Parathyroid adenoma (tissue), 2 donors: ENCODE measurements around the gene SCN2A.
"Not testable (repeated sequence)": the region's sequence is repeated elsewhere in the genome, so short reads cannot be mapped to it uniquely, and the experiment has no call there.

Experiments
- H2AFZ ChIP-seq: fragments of 300-600 bp; sonication (generic); one replicate; pipeline ENCODE4 v1.7.0; 2017; ENCODE audit warnings: antibody characterized with exemption, mild to moderate bottlenecking
- H3K27ac ChIP-seq: fragments of 300-600 bp; sonication (generic); one replicate; pipeline ENCODE4 v1.7.0; 2017
- H3K27me3 ChIP-seq: fragments of 300-600 bp; sonication (generic); one replicate; pipeline ENCODE4 v1.7.0; 2017; ENCODE audit warnings: low read length; ENCODE audit not compliant: control insufficient read depth, insufficient read depth
- H3K36me3 ChIP-seq: fragments of 300-600 bp; sonication (generic); one replicate; pipeline ENCODE4 v1.7.0; 2017; ENCODE audit warnings: low read length; ENCODE audit not compliant: control insufficient read depth, insufficient read depth
- H3K4me1 ChIP-seq: fragments of 300-600 bp; sonication (generic); one replicate; pipeline ENCODE4 v1.7.0; 2017; ENCODE audit warnings: control low read depth
- H3K4me2 ChIP-seq: fragments of 300-600 bp; sonication (generic); one replicate; pipeline ENCODE4 v1.7.0; 2017; ENCODE audit warnings: low read length
- H3K4me3 ChIP-seq: fragments of 300-600 bp; sonication (generic); one replicate; pipeline ENCODE4 v1.7.0; 2017; ENCODE audit warnings: low read depth, low read length
- H3K79me2 ChIP-seq: fragments of 300-600 bp; sonication (generic); one replicate; pipeline ENCODE4 v1.7.0; 2017; ENCODE audit warnings: control low read depth
- H3K9ac ChIP-seq: fragments of 300-600 bp; sonication (generic); one replicate; pipeline ENCODE4 v1.7.0; 2017; ENCODE audit warnings: mild to moderate bottlenecking
- H3K9me3 ChIP-seq: fragments of 300-600 bp; sonication (generic); one replicate; pipeline ENCODE4 v1.7.0; 2017; ENCODE audit warnings: low read length; ENCODE audit not compliant: control insufficient read depth
- TF ChIP-seq, protein P1 (sequence below): fragments of 300-600 bp; sonication (generic); IDR thresholded peaks from one replicate; pipeline ENCODE4 v1.7.0; 2017; ENCODE audit warnings: antibody characterized with exemption, mild to moderate bottlenecking
- donor health status: primary hyperparathyroidism.

The SCN2A gene

DNA sequence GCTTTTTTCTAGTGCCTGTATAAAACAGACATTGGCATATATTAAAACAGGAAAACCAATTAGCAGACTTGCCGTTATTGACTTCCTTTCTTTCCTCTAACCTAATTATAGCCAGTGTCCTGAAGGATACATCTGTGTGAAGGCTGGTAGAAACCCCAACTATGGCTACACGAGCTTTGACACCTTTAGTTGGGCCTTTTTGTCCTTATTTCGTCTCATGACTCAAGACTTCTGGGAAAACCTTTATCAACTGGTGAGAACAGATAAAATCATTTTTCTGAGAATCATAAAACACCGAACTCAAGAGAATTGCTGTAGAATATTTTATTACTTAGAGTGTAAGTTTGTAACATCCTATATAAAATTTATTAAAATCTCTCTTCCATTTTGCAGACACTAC is 74.3 kb downstream of the SCN2A start:
- H3K4me1 ChIP-seq = no peaks in the 10 kb centered on the region
- no peak overlapping the region for H3K27ac ChIP-seq
- no peaks in the 10 kb centered on the region for H3K9me3 ChIP-seq
- H3K27me3 ChIP-seq = no peaks in the 10 kb centered on the region
- H3K9ac ChIP-seq = no peak overlapping the region
- no peak overlapping the region for H3K4me3 ChIP-seq
- H3K36me3 ChIP-seq = no peaks in the 10 kb centered on the region
- TF ChIP-seq, protein P1, sequence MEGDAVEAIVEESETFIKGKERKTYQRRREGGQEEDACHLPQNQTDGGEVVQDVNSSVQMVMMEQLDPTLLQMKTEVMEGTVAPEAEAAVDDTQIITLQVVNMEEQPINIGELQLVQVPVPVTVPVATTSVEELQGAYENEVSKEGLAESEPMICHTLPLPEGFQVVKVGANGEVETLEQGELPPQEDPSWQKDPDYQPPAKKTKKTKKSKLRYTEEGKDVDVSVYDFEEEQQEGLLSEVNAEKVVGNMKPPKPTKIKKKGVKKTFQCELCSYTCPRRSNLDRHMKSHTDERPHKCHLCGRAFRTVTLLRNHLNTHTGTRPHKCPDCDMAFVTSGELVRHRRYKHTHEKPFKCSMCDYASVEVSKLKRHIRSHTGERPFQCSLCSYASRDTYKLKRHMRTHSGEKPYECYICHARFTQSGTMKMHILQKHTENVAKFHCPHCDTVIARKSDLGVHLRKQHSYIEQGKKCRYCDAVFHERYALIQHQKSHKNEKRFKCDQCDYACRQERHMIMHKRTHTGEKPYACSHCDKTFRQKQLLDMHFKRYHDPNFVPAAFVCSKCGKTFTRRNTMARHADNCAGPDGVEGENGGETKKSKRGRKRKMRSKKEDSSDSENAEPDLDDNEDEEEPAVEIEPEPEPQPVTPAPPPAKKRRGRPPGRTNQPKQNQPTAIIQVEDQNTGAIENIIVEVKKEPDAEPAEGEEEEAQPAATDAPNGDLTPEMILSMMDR = no peak
- H2AFZ ChIP-seq = no peak overlapping the region
- no peak overlapping the region for H3K4me2 ChIP-seq
- no peaks in the 10 kb centered on the region for H3K79me2 ChIP-seq

DNA sequence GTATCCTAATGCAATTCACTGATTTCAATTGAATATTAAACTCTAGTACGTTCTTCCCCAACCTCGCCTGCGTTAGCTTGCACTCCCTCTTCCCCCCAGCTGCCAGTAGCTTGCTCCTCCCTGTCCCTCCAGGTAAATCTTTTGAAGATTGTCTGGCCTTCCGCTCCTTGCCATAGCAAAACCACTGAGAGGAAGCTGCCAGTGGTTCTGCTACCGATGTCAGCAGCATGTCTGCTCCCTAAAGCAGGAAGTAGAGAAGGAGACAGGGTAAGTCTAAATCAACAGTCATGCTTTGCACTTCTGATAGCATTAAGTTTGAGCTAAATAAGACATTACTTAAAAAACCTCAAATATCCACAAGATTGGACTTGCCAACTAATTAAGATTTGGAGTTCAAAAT is 89.1 kb downstream of the SCN2A start:
- Histone ChIP-seq H3K79me2 (no peaks in the 10 kb centered on the region), H3K4me1 (no peaks in the 10 kb centered on the region)

DNA sequence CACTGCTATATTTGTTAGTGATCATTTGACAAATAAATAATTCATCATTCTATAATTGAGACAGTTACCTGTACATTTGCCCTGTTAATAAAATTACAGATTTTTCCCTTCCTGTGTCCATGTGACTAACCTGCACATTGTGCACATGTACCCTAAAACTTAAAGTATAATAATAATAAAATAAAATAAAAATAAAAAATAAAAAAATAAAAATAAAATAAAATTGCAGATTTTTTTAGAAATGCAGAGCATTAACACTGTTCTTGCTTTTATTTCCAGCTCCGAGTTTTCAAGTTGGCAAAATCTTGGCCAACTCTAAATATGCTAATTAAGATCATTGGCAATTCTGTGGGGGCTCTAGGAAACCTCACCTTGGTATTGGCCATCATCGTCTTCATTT is 105.1 kb downstream of the SCN2A start:
- not testable (repeated sequence) for H3K4me3 ChIP-seq, H3K9ac ChIP-seq, H3K27ac ChIP-seq, H3K79me2 ChIP-seq, H3K4me2 ChIP-seq, H3K36me3 ChIP-seq, H3K9me3 ChIP-seq, H3K4me1 ChIP-seq, H3K27me3 ChIP-seq, H2AFZ ChIP-seq

More for the DNA sequence above, 89.1 kb downstream of the SCN2A start:
- H3K27ac ChIP-seq = no peak overlapping the region
- no peaks in the 10 kb centered on the region for H3K36me3 ChIP-seq
- no peak overlapping the region for H3K4me3 ChIP-seq
- H3K9me3 ChIP-seq = no peaks in the 10 kb centered on the region
- TF ChIP-seq, protein P1 = no peak
- no peaks in the 10 kb centered on the region for H3K27me3 ChIP-seq
- no peak overlapping the region for H3K4me2 ChIP-seq
- no peak overlapping the region for H3K9ac ChIP-seq
- no peak overlapping the region for H2AFZ ChIP-seq

DNA sequence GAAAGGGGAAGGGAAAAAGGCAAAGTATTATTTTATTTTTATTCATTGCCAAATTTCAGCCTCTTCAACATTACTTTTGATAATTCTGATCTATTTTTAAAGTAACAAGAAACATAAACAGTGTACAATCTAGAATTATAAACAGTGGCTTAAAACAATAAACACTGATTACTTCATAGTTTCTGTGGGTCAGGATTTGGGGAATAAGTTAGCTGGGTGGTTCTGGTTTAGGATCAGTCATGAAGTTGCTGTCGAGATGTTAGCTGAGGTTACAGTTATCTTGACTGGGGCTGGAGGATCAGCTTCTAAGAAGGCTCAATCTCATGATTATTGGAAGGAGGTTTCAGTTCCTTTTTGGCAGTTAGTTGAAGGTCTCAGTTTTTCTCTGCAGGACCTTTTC is 109.2 kb downstream of the SCN2A start:
- TF ChIP-seq, protein P1 = no peak
- no peaks in the 10 kb centered on the region for H3K36me3 ChIP-seq

DNA sequence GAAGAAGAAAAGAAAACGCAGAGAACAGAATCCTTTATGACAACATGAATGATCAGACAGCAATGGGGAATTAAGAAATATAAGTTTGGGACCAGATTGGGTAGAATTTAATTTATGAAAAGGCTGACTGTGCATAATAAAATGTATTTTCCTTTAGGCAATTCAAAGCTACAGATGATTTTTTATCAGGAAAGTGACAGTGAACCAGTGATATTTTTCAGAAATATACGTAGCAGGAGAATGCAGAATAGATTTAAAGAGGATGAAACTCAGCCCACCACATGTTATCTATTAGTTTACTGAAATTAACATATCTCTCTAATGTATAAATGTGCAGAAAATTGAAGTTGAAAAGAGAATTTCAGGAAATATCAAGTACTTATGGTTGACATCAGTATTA is 110.0 kb downstream of the SCN2A start:
- no peak overlapping the region for H3K4me3 ChIP-seq
- no peaks in the 10 kb centered on the region for H3K9me3 ChIP-seq
- no peaks in the 10 kb centered on the region for H3K36me3 ChIP-seq
- H3K27ac ChIP-seq = no peak overlapping the region
- H3K27me3 ChIP-seq = no peaks in the 10 kb centered on the region
- no peaks in the 10 kb centered on the region for H3K4me1 ChIP-seq
- H3K9ac ChIP-seq = no peak overlapping the region
- no peaks in the 10 kb centered on the region for H3K79me2 ChIP-seq
- TF ChIP-seq, protein P1 = no peak
- H3K4me2 ChIP-seq = no peak overlapping the region
- no peak overlapping the region for H2AFZ ChIP-seq

More for the DNA sequence above, 109.2 kb downstream of the SCN2A start:
- Histone ChIP-seq H3K4me3 (no peak overlapping the region), H3K4me1 (no peaks in the 10 kb centered on the region), H3K4me2 (no peak overlapping the region), H3K27ac (no peak overlapping the region), H3K79me2 (no peaks in the 10 kb centered on the region), H3K27me3 (no peaks in the 10 kb centered on the region), H2AFZ (no peak overlapping the region), H3K9me3 (no peaks in the 10 kb centered on the region), H3K9ac (no peak overlapping the region)
